Sigmoid colon (tissue), 7 donors: ENCODE measurements around the gene PARS2. TPM values are rescaled to one million over a fixed set of nuclear protein-coding genes. Genes with fewer than 3 reads are reported as not detected.
"Not testable (repeated sequence)": the region's sequence is repeated elsewhere in the genome, so short reads cannot be mapped to it uniquely, and the experiment has no call there.

Source experiments
- DNase-seq: peaks from one replicate; pipeline ENCODE4 v3.0.0-alpha.2; 2019
- H3K27ac ChIP-seq, 4 donors: fragments of 200-600 bp; sonication (generic); one replicate each; pipeline ENCODE4 v1.5.1; 2016 to 2019; ENCODE audit warnings: mild to moderate bottlenecking in 1 of 4
- H3K27me3 ChIP-seq, 3 donors: fragments of 200-600 bp; sonication (generic); one replicate each; pipeline ENCODE4 v1.5.1; 2019; ENCODE audit warnings: mild to moderate bottlenecking in 1 of 3
- H3K36me3 ChIP-seq, 4 donors: fragments of 200-600 bp; sonication (generic); one replicate each; pipeline ENCODE4 v1.5.1; 2016 to 2019
- H3K4me1 ChIP-seq, 4 donors: fragments of 200-600 bp; sonication (generic); one replicate each; pipeline ENCODE4 v1.5.1; 2017 to 2019
- H3K4me3 ChIP-seq, 4 donors: fragments of 200-600 bp; sonication (generic); one replicate each; pipeline ENCODE4 v1.5.1; 2017 to 2019; ENCODE audit warnings: mild to moderate bottlenecking in 2 of 4, moderate library complexity in 1 of 4
- H3K9me3 ChIP-seq, 4 donors: fragments of 200-600 bp in 3 of 4; sonication (generic) in 3 of 4; one replicate each; pipeline versions ENCODE4 v1.5.1 to v1.6.1; 2013 to 2019
- CTCF ChIP-seq, 4 experiments: fragments of 450-650 bp in 3 of 4; fragments of 200-600 bp in 1 of 4; IDR thresholded peaks; one replicate each; pipeline ENCODE4 v1.5.1; 2016 to 2019; ENCODE audit warnings: antibody characterized with exemption in 4 of 4, mild to moderate bottlenecking in 3 of 4, moderate library complexity in 2 of 4
- EP300 ChIP-seq, 4 donors: sonication (generic); formaldehyde crosslinking; IDR thresholded peaks; one replicate each; pipeline ENCODE4 v1.6.1; 2017; ENCODE audit warnings: antibody characterized with exemption in 4 of 4
- POLR2A ChIP-seq, 2 donors: fragments of 450-650 bp; IDR thresholded peaks; one replicate each; pipeline ENCODE4 v1.6.1; 2016; ENCODE audit warnings: antibody characterized with exemption in 2 of 2, mild to moderate bottlenecking in 2 of 2, moderate library complexity in 2 of 2
- POLR2AphosphoS5 ChIP-seq, 4 donors: sonication (generic); formaldehyde crosslinking; IDR thresholded peaks; one replicate each; pipeline ENCODE4 v1.6.1; 2017; ENCODE audit warnings: antibody characterized with exemption in 4 of 4
- WGBS, 2 donors: extraction: QIAGEN DNeasy Blood & Tissue Kit; methylation state at CpG; one replicate each; pipeline ENCODE4 v1.1.7; 2013; 5-methylcytosine and 5-hydroxymethylcytosine counted together
- intact Hi-C: fragments of 100-400 bp; cut with DNase I; formaldehyde crosslinking; loops from one replicate; pipeline ENCODE4 v1.15.1; 2023
- polyA plus RNA-seq, 3 donors: library from polyadenylated mRNA; stranded (reverse); fragments of 200-250 nt; gene quantifications; one replicate each; pipeline ENCODE4 v1.2.3, GENCODE V29; 2013
- total RNA-seq, 4 donors: library from RNA; depleted of rRNA; stranded (reverse); fragments of >200 nt; gene quantifications; one replicate each; pipeline ENCODE4 v1.1.0, GENCODE V29; 2016
- donor health status: healthy with polysubstance abuse.
- donor health status: Bipolar disorder and iron deficiency.
- donor health status: healthy.

The PARS2 gene
- total and polyA plus RNA-seq, 7 donors, result 3.3 to 6.0 (median 5.1) TPM

- Histone ChIP-seq H3K27ac (peak overlapping the region in 3 of 4 donors; percentile 71 to 75 (median 73)), H3K4me1 (peaks cover 0 to 42% (median 25%) of the 10 kb centered on the region in 4 donors)
- peak in 1 of 4 donors; percentile 18 for TF ChIP-seq POLR2AphosphoS5 (IDR thresholded peaks at IDR 0.05)
- H3K27me3 ChIP-seq, H3K36me3 ChIP-seq, H3K4me3 ChIP-seq, H3K9me3 ChIP-seq, intact Hi-C loops: not testable (repeated sequence)
- 31 to 70% methylated on average over 16 of the region's 16 CpGs for WGBS, 2 donors
- peak; percentile 73 for DNase-seq
Measured at GRCh38 chr1:54775828-54776721, 11.8 kb upstream of the PARS2 start.

- Histone ChIP-seq H3K27ac (peak overlapping the region in 2 of 4 donors; percentile 73 to 75), H3K4me3 (no peak overlapping the region), H3K4me1 (peaks cover 0 to 40% (median 25%) of the 10 kb centered on the region in 4 donors), H3K27me3 (no peaks in the 10 kb centered on the region), H3K9me3 (no peaks in the 10 kb centered on the region), H3K36me3 (no peaks in the 10 kb centered on the region)
- intact Hi-C loops, result no loop called here
- DNase-seq, result no peak
- TF ChIP-seq POLR2AphosphoS5 (IDR thresholded peaks at IDR 0.05), result no peak
- no peak for TF ChIP-seq POLR2A (IDR thresholded peaks at IDR 0.05)
- no peak for TF ChIP-seq EP300 (IDR thresholded peaks at IDR 0.05)
- no peak for TF ChIP-seq CTCF (IDR thresholded peaks at IDR 0.05)
- 71 to 76% methylated on average over 15 of the region's 15 CpGs for WGBS, 2 donors
Measured at GRCh38 chr1:54774820-54775498, 10.6 kb upstream of the PARS2 start.

- 90 to 92% methylated on average over 2 of the region's 2 CpGs for WGBS, 2 donors
Measured at GRCh38 chr1:54772951-54773350, 8.6 kb upstream of the PARS2 start.

GRCh38 chr1:54768093-54768492 lies 3.8 kb upstream of the PARS2 start:
- no peak for DNase-seq
- Histone ChIP-seq H3K27me3 (no peaks in the 10 kb centered on the region), H3K27ac (no peak overlapping the region), H3K4me3 (no peak overlapping the region), H3K36me3 (no peaks in the 10 kb centered on the region), H3K9me3 (no peaks in the 10 kb centered on the region), H3K4me1 (peaks cover 0 to 19% (median 14%) of the 10 kb centered on the region in 4 donors)
- WGBS, 2 donors, result 76 to 86% methylated on average over 5 of the region's 5 CpGs
- intact Hi-C loops, result loop anchor here (5.0 kb wide), 1 partner anchor 34 kb away; the partner anchor contains the start of gene TTC22
- peak in 1 of 4 experiments; percentile 24 for TF ChIP-seq CTCF (IDR thresholded peaks at IDR 0.05)
- no peak for TF ChIP-seq EP300 (IDR thresholded peaks at IDR 0.05)

More at GRCh38 chr1:54772951-54773350, 8.6 kb upstream of the PARS2 start:
- Histone ChIP-seq H3K36me3 (no peaks in the 10 kb centered on the region), H3K27ac (peak overlapping the region in 2 of 4 donors; percentile 42 to 61), H3K4me3 (no peak overlapping the region), H3K4me1 (peaks cover 0 to 36% (median 25%) of the 10 kb centered on the region in 4 donors), H3K27me3 (no peaks in the 10 kb centered on the region), H3K9me3 (no peaks in the 10 kb centered on the region)
- TF ChIP-seq EP300 (IDR thresholded peaks at IDR 0.05) (no peak), CTCF (IDR thresholded peaks at IDR 0.05) (no peak), POLR2A (IDR thresholded peaks at IDR 0.05) (no peak), POLR2AphosphoS5 (IDR thresholded peaks at IDR 0.05) (no peak)
- intact Hi-C loops, result no loop called here
- DNase-seq, result no peak

- WGBS, 2 donors, result 69% methylated on average over 6 of the region's 6 CpGs
- Histone ChIP-seq H3K4me3 (no peak overlapping the region), H3K27ac (no peak overlapping the region), H3K36me3 (no peaks in the 10 kb centered on the region), H3K9me3 (no peaks in the 10 kb centered on the region), H3K27me3 (no peaks in the 10 kb centered on the region), H3K4me1 (peaks cover 0 to 21% (median 15%) of the 10 kb centered on the region in 4 donors)
- no peak for DNase-seq
- intact Hi-C loops, result loop anchor here (5.0 kb wide), 1 partner anchor 35 kb away; the partner anchor contains the start of gene TTC22
- TF ChIP-seq POLR2AphosphoS5 (IDR thresholded peaks at IDR 0.05) (no peak), POLR2A (IDR thresholded peaks at IDR 0.05) (no peak), EP300 (IDR thresholded peaks at IDR 0.05) (no peak), CTCF (IDR thresholded peaks at IDR 0.05) (no peak)
Measured at GRCh38 chr1:54767526-54767925, 3.2 kb upstream of the PARS2 start.
